Naive B cell (primary cell): ENCODE data around the gene STK39. TPM values are rescaled to one million over a fixed set of nuclear protein-coding genes. Genes with fewer than 3 reads are reported as not detected.
"Not testable (repeated sequence)": the region's sequence is repeated elsewhere in the genome, so short reads cannot be mapped to it uniquely, and the experiment has no call there.

Experiments
- ATAC-seq, 2 donors: fragments of 150-1000 bp; cut with Tn5 transposase; 2 replicates each; pipeline ENCODE4 v1.10.0; 2021; ENCODE audit warnings: low read depth in 2 of 2, mild to moderate bottlenecking in 2 of 2, moderate library complexity in 2 of 2
- DNase-seq: peaks from one replicate; pipeline ENCODE4 v3.0.0; 2022
- H3K27ac Mint-ChIP-seq, 6 donors: one replicate each; pipeline ENCODE4 v1.8.0; 2020 to 2022; ENCODE audit warnings: mild to moderate bottlenecking in 6 of 6, mixed read lengths in 6 of 6, moderate library complexity in 5 of 6, inconsistent platforms in 2 of 6
- H3K27me3 Mint-ChIP-seq, 3 donors: one replicate each; pipeline ENCODE4 v1.8.0; 2021 to 2022; ENCODE audit warnings: mixed read lengths in 3 of 3, mild to moderate bottlenecking in 1 of 3
- H3K36me3 Mint-ChIP-seq, 2 donors: one replicate each; pipeline ENCODE4 v1.8.0; 2020 to 2022; ENCODE audit warnings: mixed read lengths in 2 of 2, inconsistent platforms in 1 of 2, mild to moderate bottlenecking in 1 of 2
- H3K4me1 Mint-ChIP-seq, 3 donors: one replicate each; pipeline ENCODE4 v1.8.0; 2020 to 2022; ENCODE audit warnings: mixed read lengths in 3 of 3, inconsistent platforms in 1 of 3, mild to moderate bottlenecking in 1 of 3, moderate library complexity in 1 of 3
- H3K4me3 Mint-ChIP-seq, 8 donors: one replicate each; pipeline ENCODE4 v1.8.0; 2020 to 2022; ENCODE audit warnings: mild to moderate bottlenecking in 8 of 8, mixed read lengths in 8 of 8, moderate library complexity in 8 of 8, inconsistent platforms in 2 of 8
- H3K9me3 Mint-ChIP-seq, 7 donors: one replicate each; pipeline ENCODE4 v1.8.0; 2020 to 2022; ENCODE audit warnings: mixed read lengths in 7 of 7, mild to moderate bottlenecking in 5 of 7, inconsistent platforms in 2 of 7, moderate library complexity in 1 of 7
- polyA plus RNA-seq, 6 donors: library from polyadenylated mRNA; unstranded; fragments of 300-500 nt; fragmentation: Illumina TruSeq; gene quantifications; one replicate each; pipeline ENCODE4 v1.2.3, GENCODE V29; 2021; ENCODE audit warnings: low read depth in 6 of 6

STK39 gene
- polyA plus RNA-seq, 6 donors from 2014 or later, result 1.3 to 2.9 (median 1.5) TPM

DNA sequence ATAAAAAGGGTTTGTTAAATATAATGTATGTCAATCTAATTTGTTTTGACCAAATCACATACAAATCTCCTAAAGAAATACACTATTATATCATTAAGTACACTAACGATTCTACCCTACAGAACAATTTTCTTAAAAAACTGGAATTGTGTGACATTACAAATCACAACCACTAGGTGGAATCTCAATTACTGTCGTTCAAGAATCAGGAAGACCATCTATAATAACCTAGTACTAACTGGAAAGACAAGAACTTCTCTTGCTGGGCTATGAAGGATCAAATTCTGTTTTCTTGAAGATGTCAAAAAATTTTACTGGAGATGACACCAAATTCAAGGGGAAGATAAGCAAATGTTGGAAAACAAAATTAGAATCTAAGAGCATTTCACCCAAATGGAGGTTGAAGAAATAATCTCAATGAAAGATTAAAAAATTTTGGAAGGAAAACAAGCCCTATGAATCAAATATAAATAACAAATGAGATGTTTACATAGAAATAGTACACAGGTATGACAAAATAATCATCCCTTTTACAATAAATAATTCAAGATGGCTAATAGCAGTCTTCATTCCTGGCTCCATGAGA is 110.9 kb downstream of the STK39 start:
- Mint-ChIP-seq H3K4me1 (peaks cover 0 to 6% (median 2%) of the 10 kb centered on the region in 3 donors), H3K4me3 (no peak overlapping the region), H3K27me3 (no peaks in the 10 kb centered on the region), H3K9me3 (no peaks in the 10 kb centered on the region), H3K27ac (peak overlapping the region in 2 of 6 donors; percentile 37 to 41), H3K36me3 (peaks cover 4 to 7% of the 10 kb centered on the region in 2 donors)
- ATAC-seq, result peak in 1 of 2 donors; percentile 43
- DNase-seq, result peak; percentile 11

DNA sequence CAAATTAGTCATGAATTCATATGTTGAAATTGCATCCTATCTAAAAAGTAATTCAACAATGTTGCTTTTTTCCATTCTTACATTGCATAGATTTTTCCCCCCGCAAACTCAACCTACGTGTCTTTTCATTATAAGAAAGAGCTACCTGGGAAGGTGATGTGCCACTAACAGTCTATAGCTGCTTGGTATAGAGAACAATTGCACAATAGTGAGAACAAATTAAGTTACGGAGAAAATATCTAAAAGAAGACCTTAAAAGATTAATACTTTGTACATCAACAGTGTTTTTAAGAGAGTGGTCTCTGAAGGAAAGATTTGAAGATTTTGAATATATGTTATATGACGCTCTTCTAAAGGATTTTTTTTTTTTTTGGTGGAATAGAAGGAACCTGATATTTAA is 111.8 kb downstream of the STK39 start:
- Mint-ChIP-seq H3K9me3 (no peaks in the 10 kb centered on the region), H3K4me3 (no peak overlapping the region), H3K36me3 (peaks cover 4 to 7% of the 10 kb centered on the region in 2 donors), H3K4me1 (peaks cover 0 to 6% (median 2%) of the 10 kb centered on the region in 3 donors), H3K27ac (no peak overlapping the region), H3K27me3 (no peaks in the 10 kb centered on the region)
- no peak for DNase-seq
- no peak for ATAC-seq

DNA sequence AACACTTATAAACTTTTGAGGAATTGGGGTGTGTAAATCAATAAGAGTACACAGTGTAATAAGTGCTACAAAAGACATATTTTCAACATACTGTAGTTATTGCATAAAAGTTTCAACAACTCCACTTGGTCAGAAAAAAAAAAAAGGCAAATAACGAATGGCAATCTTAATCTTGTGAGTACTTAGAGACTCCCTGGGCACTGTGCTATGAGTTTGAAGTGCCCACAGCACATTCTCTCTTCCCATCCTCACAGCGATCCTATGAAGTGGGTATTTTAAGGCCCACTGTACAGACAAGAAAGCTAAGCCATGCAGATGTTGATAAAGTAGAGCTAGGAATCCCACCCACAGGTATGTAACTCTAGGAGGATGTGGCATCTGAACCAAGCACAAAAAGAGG is 112.3 kb downstream of the STK39 start:
- Mint-ChIP-seq H3K4me1 (peaks cover 0 to 6% (median 2%) of the 10 kb centered on the region in 3 donors), H3K27me3 (no peaks in the 10 kb centered on the region), H3K9me3 (no peaks in the 10 kb centered on the region), H3K36me3 (peaks cover 4 to 7% of the 10 kb centered on the region in 2 donors), H3K27ac (no peak overlapping the region), H3K4me3 (no peak overlapping the region)
- ATAC-seq (no peak), DNase-seq (no peak)

DNA sequence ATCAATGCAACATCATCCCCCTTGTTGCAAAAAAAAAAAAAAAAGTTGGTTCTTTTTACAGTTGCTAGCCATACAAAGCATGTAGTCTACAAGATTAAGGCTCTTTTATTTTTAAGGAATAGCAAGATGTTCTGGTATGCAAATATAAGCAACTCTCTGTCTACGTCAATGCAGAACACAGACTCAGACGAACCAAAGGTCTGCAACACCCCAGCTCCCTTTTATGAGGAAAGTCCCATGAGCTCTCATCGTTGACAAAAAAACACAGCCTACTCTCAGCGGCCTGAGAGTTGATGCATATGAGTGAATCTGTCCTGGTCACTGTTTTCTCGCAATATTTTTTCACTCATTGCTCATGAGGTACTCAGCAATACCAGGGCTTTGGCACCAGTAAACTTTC is 112.9 kb downstream of the STK39 start:
- no peaks in the 10 kb centered on the region for H3K27me3 Mint-ChIP-seq
- peaks cover 0 to 6% (median 2%) of the 10 kb centered on the region in 3 donors for H3K4me1 Mint-ChIP-seq
- H3K9me3 Mint-ChIP-seq, result no peaks in the 10 kb centered on the region
- no peak for DNase-seq
- no peak overlapping the region for H3K4me3 Mint-ChIP-seq
- H3K27ac Mint-ChIP-seq, result no peak overlapping the region
- peaks cover 4 to 7% of the 10 kb centered on the region in 2 donors for H3K36me3 Mint-ChIP-seq
- ATAC-seq, result peak in 1 of 2 donors; percentile 32

DNA sequence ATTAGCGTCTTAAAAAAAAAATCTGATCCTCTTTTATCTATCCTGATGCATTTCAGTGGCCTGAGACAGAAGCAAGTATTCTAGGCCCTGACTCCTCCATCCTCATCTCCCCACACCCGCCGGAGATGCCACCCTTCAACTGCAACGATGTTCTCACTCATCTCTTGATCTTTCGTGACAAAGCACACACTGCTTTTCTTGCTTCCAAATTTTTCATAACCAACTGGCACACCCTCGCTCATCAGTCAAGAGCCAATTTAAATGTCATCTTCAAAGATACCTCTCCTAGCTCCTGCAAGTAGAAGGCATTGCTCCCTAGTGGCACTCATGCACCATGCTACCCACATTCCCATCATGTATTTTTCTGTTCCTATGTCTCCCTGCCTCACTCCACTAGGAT is 115.0 kb downstream of the STK39 start:
- Mint-ChIP-seq H3K4me3 (no peak overlapping the region), H3K27ac (peak overlapping the region in 1 of 6 donors; percentile 34), H3K36me3 (peaks cover 4 to 15% of the 10 kb centered on the region in 2 donors), H3K27me3 (no peaks in the 10 kb centered on the region), H3K4me1 (peaks cover 0 to 3% (median 0%) of the 10 kb centered on the region in 3 donors), H3K9me3 (no peaks in the 10 kb centered on the region)
- no peak for ATAC-seq
- DNase-seq, result no peak

DNA sequence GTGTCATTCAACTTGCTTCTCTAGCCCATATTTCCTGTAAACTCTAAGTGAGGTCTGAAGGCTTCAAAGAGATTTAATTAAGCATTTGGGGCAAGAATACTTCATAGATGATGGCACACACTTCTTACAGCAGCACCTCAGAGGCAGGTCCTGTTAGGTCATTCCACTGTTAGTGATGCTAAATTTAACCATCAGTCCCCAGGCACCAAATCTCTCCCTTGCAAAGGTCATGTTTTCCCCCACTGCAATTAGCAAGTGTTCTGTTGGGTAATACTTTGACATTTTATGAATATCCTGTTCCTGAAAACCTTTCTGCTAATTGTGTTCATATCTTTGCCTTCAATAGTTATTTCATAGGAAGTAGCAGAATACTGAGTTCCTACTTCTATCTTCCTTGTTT is 117.0 kb downstream of the STK39 start:
- Mint-ChIP-seq H3K9me3 (no peaks in the 10 kb centered on the region), H3K27ac (peak overlapping the region in 1 of 6 donors; percentile 41), H3K36me3 (peaks cover 13 to 27% of the 10 kb centered on the region in 2 donors), H3K27me3 (no peaks in the 10 kb centered on the region), H3K4me3 (no peak overlapping the region), H3K4me1 (no peaks in the 10 kb centered on the region)
- ATAC-seq (no peak), DNase-seq (no peak)

DNA sequence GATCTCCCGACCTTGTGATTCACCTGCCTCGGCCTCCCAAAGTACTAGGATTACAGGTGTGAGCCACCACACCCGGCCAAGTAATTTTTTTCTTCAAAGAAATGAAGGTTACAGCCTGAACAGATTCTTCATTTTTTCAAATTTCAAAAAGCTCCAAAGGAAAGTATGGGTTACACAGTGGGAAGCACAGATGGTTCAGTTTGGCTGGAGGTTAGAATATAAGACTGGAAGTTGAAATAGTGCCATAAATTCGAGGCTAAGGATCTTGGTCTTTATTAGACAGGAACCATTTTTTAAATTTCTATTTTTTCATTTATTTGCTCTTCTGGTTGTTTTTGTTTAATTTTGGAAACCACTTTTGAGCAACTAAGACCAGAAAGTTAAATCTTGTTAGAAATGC is 120.0 kb downstream of the STK39 start:
- H3K4me1 Mint-ChIP-seq, result no peaks in the 10 kb centered on the region
- H3K27me3 Mint-ChIP-seq, result no peaks in the 10 kb centered on the region
- no peaks in the 10 kb centered on the region for H3K9me3 Mint-ChIP-seq
- peaks cover 9 to 22% of the 10 kb centered on the region in 2 donors for H3K36me3 Mint-ChIP-seq
- H3K4me3 Mint-ChIP-seq, result peak overlapping the region in 1 of 8 donors; percentile 48
- no peak for ATAC-seq
- DNase-seq, result no peak
- no peak overlapping the region for H3K27ac Mint-ChIP-seq

DNA sequence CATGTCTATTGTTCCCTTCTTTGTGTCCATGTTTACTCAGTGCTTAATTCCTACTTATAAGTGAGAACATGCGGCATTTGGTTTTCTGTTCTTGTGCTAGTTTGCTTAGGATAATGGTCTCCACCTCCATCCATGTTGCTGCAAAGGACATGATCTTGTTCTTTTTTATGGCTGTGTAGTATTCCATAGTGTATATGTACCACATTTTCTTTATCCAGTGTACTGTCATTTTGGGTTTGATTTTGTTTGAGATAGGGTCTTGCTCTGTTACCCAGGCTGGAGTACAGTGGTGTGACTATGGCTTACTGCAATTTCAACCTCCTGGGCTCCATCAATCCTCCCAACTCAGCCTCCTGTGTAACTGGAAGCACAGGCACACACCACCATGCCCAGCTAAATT is 125.2 kb downstream of the STK39 start:
- not testable (repeated sequence) for ATAC-seq
- peaks cover 9 to 10% of the 10 kb centered on the region in 2 donors for H3K36me3 Mint-ChIP-seq
- peak overlapping the region in 1 of 6 donors; percentile 13 for H3K27ac Mint-ChIP-seq

DNA sequence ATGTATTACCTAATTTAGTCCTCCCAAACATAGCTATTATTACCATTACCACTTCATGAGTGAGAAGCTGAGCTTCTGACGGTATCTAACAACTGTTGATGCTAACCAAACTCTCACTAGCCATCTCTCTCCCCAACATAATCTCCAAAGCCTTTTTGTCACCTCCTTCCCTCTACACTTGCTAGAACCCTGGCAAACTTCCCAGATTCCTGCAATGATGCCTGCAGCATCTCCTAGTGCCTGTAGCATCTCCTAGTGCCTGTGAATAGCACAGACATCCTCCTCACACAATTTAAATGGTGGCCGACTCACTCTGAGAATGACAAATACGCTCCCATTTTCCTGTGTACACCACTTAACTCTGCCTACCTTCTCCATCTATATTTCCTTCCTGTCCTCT is 126.7 kb downstream of the STK39 start:
- ATAC-seq (no peak), DNase-seq (no peak)
- Mint-ChIP-seq H3K27ac (no peak overlapping the region), H3K36me3 (peaks cover 0 to 2% of the 10 kb centered on the region in 2 donors), H3K4me1 (no peaks in the 10 kb centered on the region), H3K9me3 (no peaks in the 10 kb centered on the region), H3K4me3 (no peak overlapping the region), H3K27me3 (no peaks in the 10 kb centered on the region)

More for the DNA sequence above, 125.2 kb downstream of the STK39 start:
- H3K9me3 Mint-ChIP-seq, DNase-seq, H3K4me1 Mint-ChIP-seq, H3K27me3 Mint-ChIP-seq, H3K4me3 Mint-ChIP-seq: not testable (repeated sequence)

DNA sequence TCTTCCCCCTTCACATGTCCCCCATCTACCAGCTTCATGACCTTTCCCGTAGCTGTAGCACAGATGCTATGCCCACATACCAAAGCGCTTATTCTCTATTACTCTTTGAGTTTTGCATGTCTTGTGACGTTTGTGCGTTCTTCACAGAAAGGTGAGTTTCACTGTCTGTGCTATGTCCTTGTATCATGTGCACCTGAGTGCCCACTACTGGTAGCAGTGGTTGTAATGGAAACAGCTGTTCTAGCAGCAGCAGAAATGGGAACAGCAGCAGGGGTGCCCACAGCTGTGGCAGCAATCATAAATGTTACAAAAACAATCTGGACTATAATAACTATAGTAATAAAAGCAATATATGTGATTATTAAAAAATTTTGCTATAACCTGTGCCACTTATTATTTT is 127.1 kb downstream of the STK39 start:
- no peak for DNase-seq
- ATAC-seq, result no peak
- Mint-ChIP-seq H3K36me3 (no peaks in the 10 kb centered on the region), H3K27ac (no peak overlapping the region), H3K4me3 (no peak overlapping the region), H3K27me3 (no peaks in the 10 kb centered on the region), H3K4me1 (no peaks in the 10 kb centered on the region), H3K9me3 (no peaks in the 10 kb centered on the region)

DNA sequence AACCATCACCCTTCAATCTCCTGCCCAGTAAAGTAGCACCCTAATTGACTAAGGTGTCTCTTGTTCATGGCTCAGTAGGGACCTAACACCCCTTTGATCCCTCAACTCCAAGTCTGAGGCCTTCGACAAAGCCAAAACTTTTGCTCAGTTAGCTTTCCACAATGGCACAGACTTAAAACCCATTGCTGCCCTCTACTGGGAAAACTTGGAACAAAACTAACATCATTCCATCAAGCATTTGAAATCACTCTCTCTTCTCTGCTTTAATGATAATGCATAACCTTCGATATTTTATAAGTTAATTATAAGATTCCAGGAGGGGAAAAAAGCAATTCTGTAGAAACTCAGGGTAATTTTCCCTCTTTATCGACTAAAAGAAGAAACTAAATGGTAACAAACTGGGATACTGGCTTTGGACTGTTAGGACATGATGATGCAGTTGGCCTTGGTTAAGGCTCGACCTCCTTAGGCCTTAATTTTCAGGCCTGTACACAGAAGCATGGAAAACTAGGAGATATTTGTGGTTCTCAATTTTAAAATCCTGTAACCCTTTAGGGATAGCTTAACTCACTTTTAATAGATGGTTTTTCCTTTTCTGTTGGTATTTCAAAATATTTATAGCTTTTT is 127.8 kb downstream of the STK39 start:
- DNase-seq (peak; percentile 35), ATAC-seq (peak in 1 of 2 donors; percentile 52)
- Mint-ChIP-seq H3K9me3 (no peaks in the 10 kb centered on the region), H3K36me3 (no peaks in the 10 kb centered on the region), H3K4me3 (no peak overlapping the region), H3K27ac (no peak overlapping the region), H3K4me1 (no peaks in the 10 kb centered on the region), H3K27me3 (no peaks in the 10 kb centered on the region)

DNA sequence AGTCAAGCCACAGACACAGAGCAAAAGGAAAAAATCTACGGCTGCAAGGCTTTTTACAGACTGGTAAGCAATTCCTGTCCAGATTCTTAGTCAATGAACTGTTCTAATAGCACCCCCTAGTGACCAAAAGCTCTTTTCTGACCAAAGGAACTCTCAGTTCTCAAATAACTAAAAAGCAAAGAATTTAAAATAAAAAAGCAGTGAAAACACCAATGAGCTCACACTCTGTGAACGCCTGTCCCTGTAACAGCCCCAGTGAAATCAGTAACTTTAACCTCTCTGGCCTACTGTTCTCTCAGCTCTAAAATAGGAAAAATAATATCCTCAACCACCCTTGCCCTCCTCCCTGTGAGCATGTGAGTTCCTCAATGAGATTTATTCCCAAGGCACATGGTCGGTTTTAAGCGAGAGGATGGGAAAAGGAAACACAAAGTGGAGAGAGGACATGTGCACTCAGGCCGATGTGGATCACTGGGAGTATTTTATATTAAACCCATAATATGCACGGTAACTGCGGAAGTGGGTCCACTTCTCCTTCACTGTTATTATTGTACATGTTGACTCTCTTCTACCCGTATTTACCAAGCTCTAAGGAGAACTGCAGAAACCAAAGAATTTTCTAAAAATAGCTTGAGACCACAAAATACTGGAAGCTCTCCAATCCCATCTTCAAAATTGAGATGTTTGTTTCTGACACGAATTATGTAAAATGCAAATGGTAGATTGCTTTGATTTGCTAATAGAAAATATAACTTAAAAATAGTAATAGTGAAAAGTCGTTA is 128.5 kb downstream of the STK39 start:
- Mint-ChIP-seq H3K9me3 (no peaks in the 10 kb centered on the region), H3K27me3 (no peaks in the 10 kb centered on the region), H3K4me3 (no peak overlapping the region), H3K27ac (no peak overlapping the region), H3K4me1 (no peaks in the 10 kb centered on the region), H3K36me3 (no peaks in the 10 kb centered on the region)
- DNase-seq (peak; percentile 60), ATAC-seq (peak; percentile 55 to 68)

DNA sequence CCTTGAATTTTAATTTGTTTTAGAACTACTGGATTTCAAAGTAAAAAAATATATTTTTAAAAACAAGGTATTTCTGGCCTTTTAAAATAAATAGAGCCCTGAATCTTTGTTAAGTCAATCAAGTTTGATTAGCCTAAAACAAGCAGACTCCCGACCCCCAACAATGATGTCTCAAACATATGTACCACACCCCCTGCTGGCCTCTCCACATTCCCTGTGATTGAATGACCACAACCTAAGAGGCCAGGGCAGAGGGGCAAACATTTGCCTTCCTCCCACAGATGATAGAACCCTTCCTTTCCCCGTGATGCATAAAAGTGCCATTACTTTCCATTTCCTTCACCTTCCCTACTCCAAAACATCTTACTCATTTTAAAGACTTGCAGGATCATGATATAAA is 130.9 kb downstream of the STK39 start:
- no peak overlapping the region for H3K27ac Mint-ChIP-seq
- H3K9me3 Mint-ChIP-seq, result no peaks in the 10 kb centered on the region
- no peaks in the 10 kb centered on the region for H3K27me3 Mint-ChIP-seq

DNA sequence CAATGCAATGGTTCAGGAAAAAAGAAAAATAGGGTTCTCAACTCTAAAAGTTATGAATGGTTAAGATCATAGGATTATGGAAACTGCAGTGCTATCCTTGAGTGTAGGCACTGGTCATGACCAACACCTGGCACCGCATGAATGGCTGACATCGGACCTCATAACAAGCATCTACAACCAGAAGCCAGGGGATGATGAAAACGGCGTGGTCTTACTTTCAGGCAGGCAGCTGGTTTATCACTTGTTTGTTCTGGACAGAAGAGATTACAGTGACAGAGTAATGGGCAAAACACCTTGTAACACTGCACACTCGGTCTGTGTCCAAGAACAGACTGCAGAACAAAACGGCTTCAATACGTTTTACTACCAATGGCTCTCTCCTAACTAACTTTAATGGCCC is 132.8 kb downstream of the STK39 start:
- ATAC-seq (no peak), DNase-seq (no peak)
- H3K4me1 Mint-ChIP-seq, result no peaks in the 10 kb centered on the region
- no peaks in the 10 kb centered on the region for H3K36me3 Mint-ChIP-seq
- no peak overlapping the region for H3K27ac Mint-ChIP-seq
- no peak overlapping the region for H3K4me3 Mint-ChIP-seq
- H3K9me3 Mint-ChIP-seq, result no peaks in the 10 kb centered on the region
- no peaks in the 10 kb centered on the region for H3K27me3 Mint-ChIP-seq

More for the DNA sequence above, 130.9 kb downstream of the STK39 start:
- ATAC-seq, result no peak
- DNase-seq, result no peak
- Mint-ChIP-seq H3K36me3 (no peaks in the 10 kb centered on the region), H3K4me3 (no peak overlapping the region), H3K4me1 (no peaks in the 10 kb centered on the region)
